ENCODE data around the gene ASMTL. TPM values are rescaled to one million over a fixed set of nuclear protein-coding genes. Genes with fewer than 3 reads are reported as not detected.

The ASMTL gene
- total RNA-seq, 2 donors from 2014 or later, result 30.8 to 43.5 TPM

DNA sequence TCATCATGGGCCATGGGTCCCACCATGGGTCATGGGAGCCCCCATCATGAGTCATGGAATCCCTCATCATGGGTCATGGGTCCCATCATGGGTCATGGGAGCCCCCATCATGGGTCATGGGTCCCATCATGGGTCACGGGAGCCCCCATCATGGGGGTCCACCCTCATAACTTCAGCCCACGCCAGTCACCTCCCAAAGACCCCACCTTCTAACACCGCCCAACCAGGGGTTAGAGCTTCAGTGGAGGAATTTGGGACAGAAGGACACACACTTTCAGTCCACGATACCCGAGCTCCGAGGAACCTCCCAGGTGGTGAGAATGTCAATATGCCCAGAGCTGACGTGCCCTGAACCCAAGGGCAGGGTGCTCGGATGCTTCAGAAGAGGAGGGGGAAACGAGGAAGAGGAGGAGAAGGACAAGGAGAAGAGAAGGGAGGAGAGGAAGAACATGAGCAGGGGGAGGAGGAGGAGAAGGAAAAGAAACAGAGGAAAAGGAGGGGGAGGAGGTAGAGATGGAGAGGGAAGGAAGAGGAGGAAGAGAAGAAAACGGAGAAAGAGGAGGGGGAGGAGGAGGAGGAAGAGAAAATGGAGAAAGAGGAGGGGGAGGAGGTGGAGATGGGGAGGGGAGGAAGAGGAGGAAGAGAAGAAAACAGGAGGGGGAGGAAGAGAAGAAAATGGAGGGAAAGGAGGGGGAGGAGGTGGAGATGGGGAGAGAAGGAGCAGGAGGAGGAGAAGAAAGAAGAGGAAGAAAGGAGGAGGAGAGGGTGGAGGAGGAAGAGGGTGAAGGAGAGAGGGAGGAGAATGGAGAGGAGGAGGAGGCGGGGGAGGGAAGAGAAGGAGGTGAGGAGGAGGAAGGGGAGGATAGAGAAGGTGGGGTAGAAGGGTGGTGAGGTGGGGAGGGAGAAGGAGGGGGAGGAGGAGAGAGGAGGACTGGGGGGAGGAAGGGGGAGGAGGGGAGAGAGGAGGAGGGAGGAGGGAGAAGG is 98.4 kb downstream of the ASMTL start:
- no peak overlapping the region for H3K27ac ChIP-seq
- H3K27me3 ChIP-seq (replicated peaks; ENCODE audit: insufficient read depth), result no peaks in the 10 kb centered on the region
- peaks cover 9% of the 10 kb centered on the region for H3K9me3 ChIP-seq
- ATAC-seq (ENCODE audit: insufficient number of reproducible peaks, low FRiP score, low read depth) (no peak), DNase-seq (ENCODE audit: low spot score) (no peak)
- no peak overlapping the region for H3K4me3 ChIP-seq
- TF ChIP-seq, protein P1, sequence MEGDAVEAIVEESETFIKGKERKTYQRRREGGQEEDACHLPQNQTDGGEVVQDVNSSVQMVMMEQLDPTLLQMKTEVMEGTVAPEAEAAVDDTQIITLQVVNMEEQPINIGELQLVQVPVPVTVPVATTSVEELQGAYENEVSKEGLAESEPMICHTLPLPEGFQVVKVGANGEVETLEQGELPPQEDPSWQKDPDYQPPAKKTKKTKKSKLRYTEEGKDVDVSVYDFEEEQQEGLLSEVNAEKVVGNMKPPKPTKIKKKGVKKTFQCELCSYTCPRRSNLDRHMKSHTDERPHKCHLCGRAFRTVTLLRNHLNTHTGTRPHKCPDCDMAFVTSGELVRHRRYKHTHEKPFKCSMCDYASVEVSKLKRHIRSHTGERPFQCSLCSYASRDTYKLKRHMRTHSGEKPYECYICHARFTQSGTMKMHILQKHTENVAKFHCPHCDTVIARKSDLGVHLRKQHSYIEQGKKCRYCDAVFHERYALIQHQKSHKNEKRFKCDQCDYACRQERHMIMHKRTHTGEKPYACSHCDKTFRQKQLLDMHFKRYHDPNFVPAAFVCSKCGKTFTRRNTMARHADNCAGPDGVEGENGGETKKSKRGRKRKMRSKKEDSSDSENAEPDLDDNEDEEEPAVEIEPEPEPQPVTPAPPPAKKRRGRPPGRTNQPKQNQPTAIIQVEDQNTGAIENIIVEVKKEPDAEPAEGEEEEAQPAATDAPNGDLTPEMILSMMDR (IDR thresholded peaks at IDR 0.05), result no peak
- peaks cover 7% of the 10 kb centered on the region for H3K36me3 ChIP-seq
- no peaks in the 10 kb centered on the region for H3K4me1 ChIP-seq (ENCODE audit: control insufficient read depth in 1 of 2, low read depth in 2 of 2)

Other genes starting within 250 kb of the ASMTL start
- gene CRLF2, start 240.3 kb downstream of the ASMTL start, total RNA-seq, result 1 to 10 TPM in 1 of 2 donors, not detected in 1; 1.8 TPM
- 10 to 100 TPM; 11.0 to 19.4 TPM for gene CSF2RA, start 184.1 kb downstream of the ASMTL start, total RNA-seq
- 10 to 100 TPM in 1 of 2 donors, 1 to 10 TPM in 1; 7.3 to 13.5 TPM for gene IL3RA, start 116.1 kb downstream of the ASMTL start, total RNA-seq
- 100 to 1,000 TPM; 172 to 211 TPM for gene SLC25A6, start 60.8 kb downstream of the ASMTL start, total RNA-seq
- gene P2RY8, start 84.3 kb upstream of the ASMTL start, total RNA-seq, result 1 to 10 TPM; 4.0 to 4.2 TPM
- gene AKAP17A, start 138.7 kb upstream of the ASMTL start, total RNA-seq, result 10 to 100 TPM; 53.3 to 71.5 TPM
- gene ASMT, start 162.2 kb upstream of the ASMTL start, total RNA-seq, result not detected

All from thoracic aorta (tissue), 2 donors.